Measurements from ENCODE around the gene ADRM1. TPM values are rescaled to one million over a fixed set of nuclear protein-coding genes. Genes with fewer than 3 reads are reported as not detected.

Gene ADRM1
- total and polyA plus RNA-seq, 8 donors = 30.0 to 96.9 (median 43.5) TPM

DNA sequence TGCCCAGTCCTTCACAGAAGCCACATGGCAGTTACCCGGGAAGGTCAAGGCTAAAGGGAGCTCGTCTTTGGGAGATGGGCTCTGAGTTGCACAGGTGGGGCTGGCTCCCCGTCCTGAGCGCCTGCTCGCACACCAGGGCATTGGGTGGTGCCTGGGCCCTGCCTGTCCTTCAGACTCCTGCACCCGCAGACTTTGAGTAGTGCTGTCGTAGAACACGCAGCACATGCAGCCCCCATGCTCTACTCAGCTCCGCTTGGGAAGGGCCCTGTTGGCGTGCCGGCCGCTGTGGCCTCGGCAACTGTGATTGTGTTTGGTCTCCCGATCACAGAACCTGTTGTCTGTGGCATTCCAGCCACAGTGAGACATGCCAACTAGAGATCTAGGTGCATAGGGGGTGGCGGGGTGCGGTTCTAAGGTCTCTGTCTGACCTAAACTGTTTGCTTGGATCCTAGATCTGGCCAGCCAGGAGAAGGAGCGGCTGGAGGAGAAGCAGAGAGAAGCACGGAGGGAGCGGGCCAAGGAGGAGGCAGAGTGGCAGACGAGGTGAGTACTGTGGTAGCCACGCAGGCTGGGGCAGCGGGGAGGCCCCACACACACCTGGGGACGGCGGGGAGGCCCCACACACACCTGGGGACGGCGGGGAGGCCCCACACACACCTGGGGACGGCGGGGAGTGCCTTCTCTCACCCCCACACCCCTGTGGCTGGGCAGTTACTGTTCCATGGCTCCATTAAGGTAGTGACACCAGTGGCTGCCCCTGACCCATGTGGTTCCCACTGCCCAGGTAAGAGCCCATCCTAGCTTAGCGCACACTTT is 11.3 kb upstream of the ADRM1 start:
- no peaks in the 10 kb centered on the region for H3K4me1 ChIP-seq
- H3K4me3 ChIP-seq = no peak overlapping the region
- H3K27me3 ChIP-seq = no peaks in the 10 kb centered on the region
- TF ChIP-seq, protein P1, sequence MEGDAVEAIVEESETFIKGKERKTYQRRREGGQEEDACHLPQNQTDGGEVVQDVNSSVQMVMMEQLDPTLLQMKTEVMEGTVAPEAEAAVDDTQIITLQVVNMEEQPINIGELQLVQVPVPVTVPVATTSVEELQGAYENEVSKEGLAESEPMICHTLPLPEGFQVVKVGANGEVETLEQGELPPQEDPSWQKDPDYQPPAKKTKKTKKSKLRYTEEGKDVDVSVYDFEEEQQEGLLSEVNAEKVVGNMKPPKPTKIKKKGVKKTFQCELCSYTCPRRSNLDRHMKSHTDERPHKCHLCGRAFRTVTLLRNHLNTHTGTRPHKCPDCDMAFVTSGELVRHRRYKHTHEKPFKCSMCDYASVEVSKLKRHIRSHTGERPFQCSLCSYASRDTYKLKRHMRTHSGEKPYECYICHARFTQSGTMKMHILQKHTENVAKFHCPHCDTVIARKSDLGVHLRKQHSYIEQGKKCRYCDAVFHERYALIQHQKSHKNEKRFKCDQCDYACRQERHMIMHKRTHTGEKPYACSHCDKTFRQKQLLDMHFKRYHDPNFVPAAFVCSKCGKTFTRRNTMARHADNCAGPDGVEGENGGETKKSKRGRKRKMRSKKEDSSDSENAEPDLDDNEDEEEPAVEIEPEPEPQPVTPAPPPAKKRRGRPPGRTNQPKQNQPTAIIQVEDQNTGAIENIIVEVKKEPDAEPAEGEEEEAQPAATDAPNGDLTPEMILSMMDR (IDR thresholded peaks at IDR 0.05) = no peak
- H3K36me3 ChIP-seq = peaks cover 0 to 95% of the 10 kb centered on the region in 2 donors
- no peak for DNase-seq
- no peak for ATAC-seq
- no peaks in the 10 kb centered on the region for H3K9me3 ChIP-seq
- H3K27ac ChIP-seq = no peak overlapping the region
- intact Hi-C loops (cut with DNase I) = no loop called here

DNA sequence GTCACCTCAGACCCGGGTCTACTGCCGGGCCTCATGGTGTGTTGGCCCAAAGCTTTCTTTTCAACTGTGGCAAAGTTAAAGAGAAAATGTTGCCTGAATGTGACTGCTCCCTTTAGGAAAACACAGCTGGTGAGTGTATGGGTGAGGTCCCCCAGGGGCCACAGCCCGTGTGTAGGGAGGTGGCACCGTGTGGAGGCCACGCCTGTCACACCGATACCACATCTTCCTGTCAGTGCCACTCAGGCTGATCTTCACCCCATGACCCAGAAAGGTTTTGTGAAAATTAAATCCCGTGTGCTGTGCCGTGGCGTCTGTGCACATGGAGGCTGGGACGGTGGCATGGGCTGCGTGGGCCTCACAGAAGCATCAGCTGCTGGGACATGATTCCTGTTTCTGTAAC is 10.7 kb upstream of the ADRM1 start:
- H3K36me3 ChIP-seq = peaks cover 0 to 95% of the 10 kb centered on the region in 2 donors
- no peak for ATAC-seq

DNA sequence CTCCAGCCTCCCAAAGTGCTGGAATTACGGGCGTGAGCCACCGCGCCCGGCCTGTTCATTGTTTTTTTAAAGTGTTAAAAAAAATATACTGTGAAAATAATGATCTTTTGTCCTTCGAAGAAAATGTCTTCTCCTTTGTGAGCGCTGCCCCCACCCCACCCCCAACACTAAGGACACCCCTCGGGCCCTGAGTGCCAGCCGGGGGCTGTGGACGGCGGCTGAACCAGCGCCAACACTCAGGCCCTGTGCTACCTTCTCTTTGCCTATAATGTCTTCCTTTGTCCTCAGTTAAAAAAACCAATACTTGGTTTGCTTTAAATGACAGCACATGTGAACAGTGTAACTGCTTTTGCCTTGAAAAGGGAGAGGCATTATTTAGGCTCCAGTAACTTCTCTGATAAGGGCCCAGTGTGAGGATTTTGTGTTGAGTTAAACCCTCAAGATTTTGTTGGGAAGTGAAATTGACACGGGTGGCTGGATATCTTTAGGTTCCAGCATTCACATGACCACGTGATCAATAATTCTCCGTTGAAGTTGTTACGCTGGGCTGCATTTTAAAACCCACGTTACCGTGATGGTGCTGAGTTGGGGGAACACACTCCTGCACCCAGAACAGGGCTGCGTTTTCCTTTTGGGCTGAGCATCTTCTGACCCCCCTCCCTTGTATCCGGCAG is 9.5 kb upstream of the ADRM1 start:
- Histone ChIP-seq H3K4me1 (no peaks in the 10 kb centered on the region), H3K4me3 (no peak overlapping the region), H3K9me3 (no peaks in the 10 kb centered on the region), H3K27ac (no peak overlapping the region), H3K36me3 (peaks cover 0 to 96% of the 10 kb centered on the region in 2 donors), H3K27me3 (no peaks in the 10 kb centered on the region)
- intact Hi-C loops (cut with DNase I) = no loop called here
- TF ChIP-seq, protein P1 (IDR thresholded peaks at IDR 0.05) = no peak
- DNase-seq (peak in 1 of 4 donors; percentile 48), ATAC-seq (no peak)

More for the DNA sequence above, 10.7 kb upstream of the ADRM1 start:
- Histone ChIP-seq H3K27me3 (no peaks in the 10 kb centered on the region), H3K4me1 (no peaks in the 10 kb centered on the region), H3K9me3 (no peaks in the 10 kb centered on the region), H3K4me3 (no peak overlapping the region), H3K27ac (no peak overlapping the region)
- intact Hi-C loops (cut with DNase I) = no loop called here
- TF ChIP-seq, protein P1 (IDR thresholded peaks at IDR 0.05) = no peak
- no peak for DNase-seq

DNA sequence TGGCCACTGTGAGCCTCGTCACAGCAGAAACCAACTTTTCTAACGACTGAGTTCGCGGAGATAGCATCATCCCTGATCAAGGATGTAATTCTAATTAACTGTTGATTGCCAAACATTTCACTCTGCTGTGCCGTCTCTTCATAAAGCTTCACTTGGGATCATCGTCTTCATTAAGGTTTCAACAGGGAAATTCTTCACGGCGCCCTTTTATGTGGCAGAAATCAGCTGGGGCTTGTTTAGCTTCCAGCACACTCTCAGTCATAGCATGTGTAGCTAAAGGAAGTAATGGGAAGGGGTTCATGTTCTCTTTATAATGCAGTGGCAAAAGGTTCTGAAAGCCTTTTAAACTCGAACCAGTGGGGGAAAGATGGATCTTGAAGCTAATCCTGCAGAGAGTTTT is 8.9 kb upstream of the ADRM1 start:
- ATAC-seq = no peak
- Histone ChIP-seq H3K27ac (no peak overlapping the region), H3K36me3 (peaks cover 0 to 97% of the 10 kb centered on the region in 2 donors), H3K4me1 (no peaks in the 10 kb centered on the region), H3K9me3 (no peaks in the 10 kb centered on the region), H3K27me3 (no peaks in the 10 kb centered on the region), H3K4me3 (no peak overlapping the region)
- no peak for DNase-seq
- intact Hi-C loops (cut with DNase I) = no loop called here
- TF ChIP-seq, protein P1 (IDR thresholded peaks at IDR 0.05) = no peak

DNA sequence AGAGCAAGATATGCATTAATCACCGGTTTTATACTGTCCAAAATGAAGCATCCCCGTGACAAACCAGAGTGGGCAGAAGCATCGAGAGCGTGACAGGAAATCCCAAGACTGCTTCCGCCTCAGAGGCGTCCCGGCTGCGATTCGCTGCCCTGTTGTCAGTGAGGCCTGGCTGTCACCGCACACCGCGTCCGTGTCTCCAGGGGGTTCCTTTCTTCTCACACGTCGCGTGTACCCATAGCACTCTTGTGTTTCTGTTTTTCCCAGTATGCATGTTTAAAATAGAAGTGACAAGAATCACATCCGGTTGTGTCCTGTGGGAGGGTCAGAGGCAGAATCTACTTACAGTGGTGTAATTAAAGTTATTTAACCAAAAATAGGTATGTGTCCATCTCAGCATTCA is 8.3 kb upstream of the ADRM1 start:
- Histone ChIP-seq H3K4me3 (no peak overlapping the region), H3K27ac (no peak overlapping the region), H3K4me1 (no peaks in the 10 kb centered on the region), H3K36me3 (peaks cover 0 to 94% of the 10 kb centered on the region in 2 donors), H3K27me3 (no peaks in the 10 kb centered on the region), H3K9me3 (no peaks in the 10 kb centered on the region)
- DNase-seq (no peak), ATAC-seq (no peak)
- intact Hi-C loops (cut with DNase I) = no loop called here
- TF ChIP-seq, protein P1 (IDR thresholded peaks at IDR 0.05) = no peak

Data from left lung (tissue), 10 donors.